ENCODE results near the gene GABARAP. TPM values are rescaled to one million over a fixed set of nuclear protein-coding genes. Genes with fewer than 3 reads are reported as not detected.

Gene GABARAP
- total and polyA plus RNA-seq, 10 of the 15 experiments (the other 5 are each of a cell fraction or from before 2014, with no cell fraction given), result 134 to 613 (median 285) TPM

DNA sequence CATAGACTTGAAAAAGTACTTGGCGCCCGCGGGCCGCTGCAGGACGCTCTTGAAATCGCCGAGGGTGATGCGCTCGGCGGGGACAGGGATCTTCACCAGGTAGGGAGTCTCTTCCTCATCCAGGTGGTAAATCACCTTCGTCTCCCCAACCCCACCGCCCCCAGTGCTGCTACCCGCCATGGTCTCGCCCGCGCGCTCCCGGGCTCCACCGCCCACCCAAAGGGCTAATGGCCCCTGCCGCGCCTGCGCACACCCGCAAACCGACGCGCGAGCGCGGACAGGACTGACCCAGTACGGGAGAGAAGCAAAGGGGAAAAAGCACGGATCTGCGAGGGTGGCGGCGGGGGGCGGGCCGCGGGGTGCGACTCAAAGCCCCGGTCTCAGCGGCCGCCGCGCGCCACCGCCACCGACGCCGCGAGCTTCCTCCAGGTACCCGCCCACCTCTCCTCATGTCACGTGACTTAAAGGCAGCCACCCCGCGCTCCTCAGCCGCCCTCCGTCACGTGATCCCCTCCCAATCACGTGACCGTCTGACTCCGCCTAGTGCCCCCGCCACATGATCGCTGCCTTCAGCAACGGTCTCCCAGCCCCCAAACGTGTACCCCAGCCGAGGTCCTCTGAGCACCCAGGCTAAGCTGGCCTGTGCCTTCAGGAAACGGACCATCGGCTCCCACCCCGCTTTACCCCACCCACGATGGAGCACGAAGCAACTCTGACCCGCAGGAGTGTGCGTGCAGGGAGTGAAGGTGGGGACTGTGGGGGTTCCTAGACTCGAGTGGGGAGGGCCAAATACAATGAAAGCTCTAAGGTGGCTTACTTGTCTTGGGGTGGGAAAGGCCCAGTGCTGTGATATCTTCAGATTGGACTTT, 7.9 kb downstream of the GABARAP start, which contains the start of gene DVL2 (continued):
- TF ChIP-seq, protein P1, sequence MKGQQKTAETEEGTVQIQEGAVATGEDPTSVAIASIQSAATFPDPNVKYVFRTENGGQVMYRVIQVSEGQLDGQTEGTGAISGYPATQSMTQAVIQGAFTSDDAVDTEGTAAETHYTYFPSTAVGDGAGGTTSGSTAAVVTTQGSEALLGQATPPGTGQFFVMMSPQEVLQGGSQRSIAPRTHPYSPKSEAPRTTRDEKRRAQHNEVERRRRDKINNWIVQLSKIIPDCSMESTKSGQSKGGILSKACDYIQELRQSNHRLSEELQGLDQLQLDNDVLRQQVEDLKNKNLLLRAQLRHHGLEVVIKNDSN (IDR thresholded peaks at IDR 0.05; ENCODE audit: borderline replicate concordance, extremely low read length, insufficient read depth, low read depth, low read length), result peak; percentile 100
- TF ChIP-seq MEF2B (IDR thresholded peaks at IDR 0.05; ENCODE audit: partially characterized antibody, poor library complexity, severe bottlenecking) (peak; percentile 89), NFXL1 (IDR thresholded peaks at IDR 0.05; ENCODE audit: borderline replicate concordance) (no peak), SMC3 (IDR thresholded peaks at IDR 0.05; ENCODE audit: borderline replicate concordance, low read length) (no peak), NR2C1 (IDR thresholded peaks at IDR 0.05) (peak; percentile 67), FOXK2 (IDR thresholded peaks at IDR 0.05) (peak; percentile 34), NKRF (conservative IDR thresholded peaks at IDR 0.05) (peak; percentile 90), TCF3 (IDR thresholded peaks at IDR 0.05; ENCODE audit: borderline replicate concordance, insufficient read depth, low read depth, low read length) (no peak), TARDBP (IDR thresholded peaks at IDR 0.05; ENCODE audit: borderline replicate concordance) (no peak; the same call in 1 of the 2 replicates), SPI1 (IDR thresholded peaks at IDR 0.05; ENCODE audit: borderline replicate concordance, insufficient read depth, low read depth, low read length) (no peak), ASH2L (IDR thresholded peaks at IDR 0.05; ENCODE audit: borderline replicate concordance, low read depth) (no peak)
- TF ChIP-seq, protein P2, sequence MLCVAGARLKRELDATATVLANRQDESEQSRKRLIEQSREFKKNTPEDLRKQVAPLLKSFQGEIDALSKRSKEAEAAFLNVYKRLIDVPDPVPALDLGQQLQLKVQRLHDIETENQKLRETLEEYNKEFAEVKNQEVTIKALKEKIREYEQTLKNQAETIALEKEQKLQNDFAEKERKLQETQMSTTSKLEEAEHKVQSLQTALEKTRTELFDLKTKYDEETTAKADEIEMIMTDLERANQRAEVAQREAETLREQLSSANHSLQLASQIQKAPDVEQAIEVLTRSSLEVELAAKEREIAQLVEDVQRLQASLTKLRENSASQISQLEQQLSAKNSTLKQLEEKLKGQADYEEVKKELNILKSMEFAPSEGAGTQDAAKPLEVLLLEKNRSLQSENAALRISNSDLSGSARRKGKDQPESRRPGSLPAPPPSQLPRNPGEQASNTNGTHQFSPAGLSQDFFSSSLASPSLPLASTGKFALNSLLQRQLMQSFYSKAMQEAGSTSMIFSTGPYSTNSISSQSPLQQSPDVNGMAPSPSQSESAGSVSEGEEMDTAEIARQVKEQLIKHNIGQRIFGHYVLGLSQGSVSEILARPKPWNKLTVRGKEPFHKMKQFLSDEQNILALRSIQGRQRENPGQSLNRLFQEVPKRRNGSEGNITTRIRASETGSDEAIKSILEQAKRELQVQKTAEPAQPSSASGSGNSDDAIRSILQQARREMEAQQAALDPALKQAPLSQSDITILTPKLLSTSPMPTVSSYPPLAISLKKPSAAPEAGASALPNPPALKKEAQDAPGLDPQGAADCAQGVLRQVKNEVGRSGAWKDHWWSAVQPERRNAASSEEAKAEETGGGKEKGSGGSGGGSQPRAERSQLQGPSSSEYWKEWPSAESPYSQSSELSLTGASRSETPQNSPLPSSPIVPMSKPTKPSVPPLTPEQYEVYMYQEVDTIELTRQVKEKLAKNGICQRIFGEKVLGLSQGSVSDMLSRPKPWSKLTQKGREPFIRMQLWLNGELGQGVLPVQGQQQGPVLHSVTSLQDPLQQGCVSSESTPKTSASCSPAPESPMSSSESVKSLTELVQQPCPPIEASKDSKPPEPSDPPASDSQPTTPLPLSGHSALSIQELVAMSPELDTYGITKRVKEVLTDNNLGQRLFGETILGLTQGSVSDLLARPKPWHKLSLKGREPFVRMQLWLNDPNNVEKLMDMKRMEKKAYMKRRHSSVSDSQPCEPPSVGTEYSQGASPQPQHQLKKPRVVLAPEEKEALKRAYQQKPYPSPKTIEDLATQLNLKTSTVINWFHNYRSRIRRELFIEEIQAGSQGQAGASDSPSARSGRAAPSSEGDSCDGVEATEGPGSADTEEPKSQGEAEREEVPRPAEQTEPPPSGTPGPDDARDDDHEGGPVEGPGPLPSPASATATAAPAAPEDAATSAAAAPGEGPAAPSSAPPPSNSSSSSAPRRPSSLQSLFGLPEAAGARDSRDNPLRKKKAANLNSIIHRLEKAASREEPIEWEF (IDR thresholded peaks at IDR 0.05; ENCODE audit: insufficient replicate concordance, low read depth, low read length), result no peak
- TF ChIP-seq, protein P3, sequence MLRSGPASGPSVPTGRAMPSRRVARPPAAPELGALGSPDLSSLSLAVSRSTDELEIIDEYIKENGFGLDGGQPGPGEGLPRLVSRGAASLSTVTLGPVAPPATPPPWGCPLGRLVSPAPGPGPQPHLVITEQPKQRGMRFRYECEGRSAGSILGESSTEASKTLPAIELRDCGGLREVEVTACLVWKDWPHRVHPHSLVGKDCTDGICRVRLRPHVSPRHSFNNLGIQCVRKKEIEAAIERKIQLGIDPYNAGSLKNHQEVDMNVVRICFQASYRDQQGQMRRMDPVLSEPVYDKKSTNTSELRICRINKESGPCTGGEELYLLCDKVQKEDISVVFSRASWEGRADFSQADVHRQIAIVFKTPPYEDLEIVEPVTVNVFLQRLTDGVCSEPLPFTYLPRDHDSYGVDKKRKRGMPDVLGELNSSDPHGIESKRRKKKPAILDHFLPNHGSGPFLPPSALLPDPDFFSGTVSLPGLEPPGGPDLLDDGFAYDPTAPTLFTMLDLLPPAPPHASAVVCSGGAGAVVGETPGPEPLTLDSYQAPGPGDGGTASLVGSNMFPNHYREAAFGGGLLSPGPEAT (IDR thresholded peaks at IDR 0.05; ENCODE audit: low read depth), result peak; percentile 86
- TF ChIP-seq, protein P4, sequence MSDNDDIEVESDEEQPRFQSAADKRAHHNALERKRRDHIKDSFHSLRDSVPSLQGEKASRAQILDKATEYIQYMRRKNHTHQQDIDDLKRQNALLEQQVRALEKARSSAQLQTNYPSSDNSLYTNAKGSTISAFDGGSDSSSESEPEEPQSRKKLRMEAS (IDR thresholded peaks at IDR 0.05; ENCODE audit: low read depth, low read length), result peak; percentile 98
- TF ChIP-seq, protein P5, sequence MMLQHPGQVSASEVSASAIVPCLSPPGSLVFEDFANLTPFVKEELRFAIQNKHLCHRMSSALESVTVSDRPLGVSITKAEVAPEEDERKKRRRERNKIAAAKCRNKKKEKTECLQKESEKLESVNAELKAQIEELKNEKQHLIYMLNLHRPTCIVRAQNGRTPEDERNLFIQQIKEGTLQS (IDR thresholded peaks at IDR 0.05; ENCODE audit: borderline replicate concordance, extremely low read depth, low read depth, low read length), result peak; percentile 99

All from GM12878 (cell line).